Activated B cell treated with CpG ODN at 0.5 μM for 24 hours (primary cell): ENCODE results near the gene AGTRAP. TPM values are rescaled to one million over a fixed set of nuclear protein-coding genes. Genes with fewer than 3 reads are reported as not detected.

Experiments
- ATAC-seq: fragments of 200-7000 bp; cut with Tn5 transposase; one replicate; pipeline ENCODE4 v1.10.0; 2021; ENCODE audit warnings: low read depth, mild to moderate bottlenecking, moderate library complexity
- CTCF ChIA-PET: fragments of 350-600 bp; sonication (Branson Sonifier 250); formaldehyde crosslinking; loops from one replicate; lab custom pipeline; 2021; ENCODE audit warnings: antibody characterized with exemption; lab: Charles Lee
- POLR2A ChIA-PET: fragments of 350-600 bp; sonication (Branson Sonifier 250); formaldehyde crosslinking; loops from one replicate; lab custom pipeline; 2021; ENCODE audit warnings: antibody characterized with exemption; lab: Charles Lee
- DNase-seq: peaks from one replicate; pipeline ENCODE4 v3.0.0; 2022
- H3K27ac Mint-ChIP-seq: one replicate; pipeline ENCODE4 v1.8.0; 2020; ENCODE audit warnings: mixed read lengths
- H3K27me3 Mint-ChIP-seq: one replicate; pipeline ENCODE4 v1.8.0; 2021; ENCODE audit warnings: mixed read lengths
- H3K36me3 Mint-ChIP-seq: one replicate; pipeline ENCODE4 v1.8.0; 2021; ENCODE audit warnings: low read depth, mixed read lengths
- H3K4me1 Mint-ChIP-seq: one replicate; pipeline ENCODE4 v1.8.0; 2021; ENCODE audit warnings: mixed read lengths
- H3K4me3 Mint-ChIP-seq: one replicate; pipeline ENCODE4 v1.8.0; 2020; ENCODE audit warnings: mild to moderate bottlenecking, mixed read lengths
- H3K9me3 Mint-ChIP-seq: one replicate; pipeline ENCODE4 v1.8.0; 2020; ENCODE audit warnings: mixed read lengths
- CTCF ChIP-seq: fragments of 200-600 bp; IDR thresholded peaks from one replicate; pipeline ENCODE4 v1.8.0; 2022; ENCODE audit warnings: antibody characterized with exemption, mild to moderate bottlenecking
- intact Hi-C: fragments of 100-400 bp; cut with micrococcal nuclease; formaldehyde crosslinking; loops from one replicate; pipeline ENCODE4 v1.15.1; 2024
- total RNA-seq: library from RNA; stranded (reverse); gene quantifications from 2 replicates; pipeline ENCODE4 v1.2.3, GENCODE V29; 2022

AGTRAP gene
- total RNA-seq, 1 donor from 2014 or later = 13.9 TPM

- DNase-seq = no peak
- Mint-ChIP-seq H3K27ac (no peak overlapping the region), H3K4me1 (peaks cover 19% of the 10 kb centered on the region), H3K9me3 (no peaks in the 10 kb centered on the region), H3K27me3 (no peaks in the 10 kb centered on the region), H3K4me3 (no peak overlapping the region), H3K36me3 (no peaks in the 10 kb centered on the region)
- intact Hi-C loops = loop anchor here (1.0 kb wide), 1 partner anchor 683 kb away; no protein-coding TSS in a partner anchor
- TF ChIP-seq CTCF = no peak
- ChIA-PET CTCF (interaction anchor here (1.2 to 5.1 kb wide), 7 partner anchors 13 to 683 kb away, joined by 4 to 74 read pairs (median 13); partner anchors contain the start of genes AGTRAP, FBXO2 and FBXO6), POLR2A (interaction anchor here (2.1 to 2.5 kb wide), 3 partner anchors 10 to 458 kb away, joined by 9 to 48 read pairs (median 40); partner anchors contain the start of genes FBXO6 and MTOR)
- no peak for ATAC-seq
Measured at GRCh38 chr1:11720525-11720924, 15.4 kb upstream of the AGTRAP start.

GRCh38 chr1:11721311-11721710, 14.6 kb upstream of the AGTRAP start:
- intact Hi-C loops = no loop called here
- Mint-ChIP-seq H3K27ac (no peak overlapping the region), H3K4me3 (no peak overlapping the region), H3K9me3 (no peaks in the 10 kb centered on the region), H3K27me3 (no peaks in the 10 kb centered on the region), H3K4me1 (peaks cover 25% of the 10 kb centered on the region), H3K36me3 (no peaks in the 10 kb centered on the region)
- no peak for DNase-seq
- no peak for TF ChIP-seq CTCF
- CTCF ChIA-PET = interaction anchor here (0.5 to 5.1 kb wide), 3 partner anchors 58 to 75 kb away, joined by 3 to 74 read pairs (median 61); partner anchors contain the start of genes FBXO2 and FBXO6
- ATAC-seq = no peak
- POLR2A ChIA-PET = no interaction called here

- no peak for DNase-seq
- H3K27me3 Mint-ChIP-seq = no peaks in the 10 kb centered on the region
- no peak for TF ChIP-seq CTCF
- ChIA-PET CTCF (interaction anchor here (0.9 to 5.1 kb wide), 2 partner anchors 59 to 72 kb away, joined by 4 to 61 read pairs; partner anchors contain the start of gene FBXO6), POLR2A (interaction anchor here (0.7 kb wide), 1 partner anchor 14 kb away, joined by 3 read pairs; no protein-coding TSS in a partner anchor)
- no peak overlapping the region for H3K27ac Mint-ChIP-seq
- ATAC-seq = no peak
- H3K36me3 Mint-ChIP-seq = no peaks in the 10 kb centered on the region
- no peaks in the 10 kb centered on the region for H3K9me3 Mint-ChIP-seq
- H3K4me1 Mint-ChIP-seq = peaks cover 25% of the 10 kb centered on the region
- intact Hi-C loops = no loop called here
- no peak overlapping the region for H3K4me3 Mint-ChIP-seq
Measured at GRCh38 chr1:11722538-11722937, 13.4 kb upstream of the AGTRAP start.

- no peak for TF ChIP-seq CTCF
- ATAC-seq (no peak), DNase-seq (no peak)
- no peak overlapping the region for H3K27ac Mint-ChIP-seq
- no peaks in the 10 kb centered on the region for H3K36me3 Mint-ChIP-seq
- H3K9me3 Mint-ChIP-seq = no peaks in the 10 kb centered on the region
- intact Hi-C loops = no loop called here
- no peak overlapping the region for H3K4me3 Mint-ChIP-seq
- H3K27me3 Mint-ChIP-seq = no peaks in the 10 kb centered on the region
- CTCF ChIA-PET = no interaction called here
- peaks cover 28% of the 10 kb centered on the region for H3K4me1 Mint-ChIP-seq
- POLR2A ChIA-PET = interaction anchor here (1.3 kb wide), 1 partner anchor 9 kb away, joined by 3 read pairs; no protein-coding TSS in a partner anchor
Measured at GRCh38 chr1:11725616-11726015, 10.3 kb upstream of the AGTRAP start.

- Mint-ChIP-seq H3K27me3 (no peaks in the 10 kb centered on the region), H3K4me3 (no peak overlapping the region), H3K36me3 (no peaks in the 10 kb centered on the region), H3K4me1 (peaks cover 43% of the 10 kb centered on the region), H3K9me3 (no peaks in the 10 kb centered on the region), H3K27ac (no peak overlapping the region)
- ATAC-seq (no peak), DNase-seq (no peak)
- intact Hi-C loops = no loop called here
- POLR2A ChIA-PET = interaction anchor here (1.3 kb wide), 1 partner anchor 8 kb away, joined by 3 read pairs; no protein-coding TSS in a partner anchor
- no peak for TF ChIP-seq CTCF
- CTCF ChIA-PET = no interaction called here
Measured at GRCh38 chr1:11727119-11727518, 8.8 kb upstream of the AGTRAP start.
